Adipocyte (in vitro differentiated cells): Measurements from ENCODE around the gene PCA3.
A peak's percentile ranks its signal among the peaks of the same experiment; 100 is the strongest.

Source experiments
- DNase-seq: peaks from one replicate; pipeline ENCODE4 v3.0.0-alpha.2; 2015; ENCODE audit warnings: low read depth
- H3K27me3 ChIP-seq: replicated peaks from 2 replicates; pipeline ENCODE4 v1.7.0; 2013; ENCODE audit warnings: mild to moderate bottlenecking, low read length, moderate library complexity; ENCODE audit not compliant: control insufficient read depth, insufficient read depth
- H3K36me3 ChIP-seq: 2 replicates; pipeline ENCODE4 v1.7.0; 2013; ENCODE audit warnings: low read length, mild to moderate bottlenecking, moderate library complexity; ENCODE audit not compliant: control insufficient read depth, insufficient read depth, severe bottlenecking
- H3K4me1 ChIP-seq: 2 replicates; pipeline ENCODE4 v1.7.0; 2013; ENCODE audit warnings: mild to moderate bottlenecking, low read length, moderate library complexity; ENCODE audit not compliant: control insufficient read depth, insufficient read depth
- H3K4me3 ChIP-seq: 2 replicates; pipeline ENCODE4 v1.7.0; 2013; ENCODE audit warnings: mild to moderate bottlenecking, low read length, moderate library complexity
- H3K9ac ChIP-seq: 2 replicates; pipeline ENCODE4 v1.7.0; 2013; ENCODE audit warnings: mild to moderate bottlenecking, low read length, moderate library complexity
- H3K9me3 ChIP-seq: 2 replicates; pipeline ENCODE4 v1.7.0; 2013; ENCODE audit warnings: mild to moderate bottlenecking, low read length, moderate library complexity; ENCODE audit not compliant: control insufficient read depth

The PCA3 gene

GRCh38 chr9:76827296-76828080 is 63.2 kb downstream of the PCA3 start:
- DNase-seq = no peak
- peaks cover 52% of the 10 kb centered on the region for H3K36me3 ChIP-seq

DNA sequence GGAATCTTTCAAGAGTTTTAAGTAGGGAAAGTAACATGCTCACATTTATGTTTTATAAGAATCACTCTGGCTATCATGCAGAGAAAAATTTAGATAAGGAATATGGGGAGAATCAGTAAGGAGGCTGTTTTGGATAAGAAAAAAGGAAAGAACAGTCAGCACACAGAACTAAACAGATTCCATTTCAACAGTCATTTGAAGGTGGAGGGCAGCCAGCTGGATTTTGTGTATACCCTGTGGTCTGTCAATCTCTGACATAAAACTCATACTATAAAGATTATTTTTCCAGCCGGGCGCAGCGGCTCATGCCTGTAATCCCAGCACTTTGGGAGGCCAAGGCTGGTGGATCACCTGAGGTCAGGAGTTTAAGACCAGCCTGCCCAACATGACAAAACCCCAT is 64.2 kb downstream of the PCA3 start:
- no peaks in the 10 kb centered on the region for H3K27me3 ChIP-seq
- DNase-seq = no peak
- no peak overlapping the region for H3K9ac ChIP-seq
- H3K9me3 ChIP-seq = peaks cover 10% of the 10 kb centered on the region
- H3K36me3 ChIP-seq = peaks cover 48% of the 10 kb centered on the region
- peaks cover 8% of the 10 kb centered on the region for H3K4me1 ChIP-seq
- no peak overlapping the region for H3K4me3 ChIP-seq

More at GRCh38 chr9:76827296-76828080, 63.2 kb downstream of the PCA3 start:
- Histone ChIP-seq H3K9ac (no peak overlapping the region), H3K4me1 (peaks cover 8% of the 10 kb centered on the region), H3K4me3 (no peak overlapping the region), H3K9me3 (peaks cover 10% of the 10 kb centered on the region), H3K27me3 (no peaks in the 10 kb centered on the region)

GRCh38 chr9:76835571-76836283 is 71.5 kb downstream of the PCA3 start:
- Histone ChIP-seq H3K4me3 (peak overlapping the region; percentile 74), H3K36me3 (peaks cover 14% of the 10 kb centered on the region), H3K9ac (peak overlapping the region; percentile 92), H3K4me1 (peaks cover 29% of the 10 kb centered on the region), H3K9me3 (peaks cover under 1% of the 10 kb centered on the region), H3K27me3 (no peaks in the 10 kb centered on the region)
- peak; percentile 83 for DNase-seq
